Measurements from ENCODE around the gene SAXO1.
"Not testable (repeated sequence)": the region's sequence is repeated elsewhere in the genome, so short reads cannot be mapped to it uniquely, and the experiment has no call there.

The SAXO1 gene

GRCh38 chr9:19026375-19026774 lies 6.6 kb downstream of the SAXO1 start:
- no peaks in the 10 kb centered on the region for H3K9me3 Mint-ChIP-seq
- H3K27ac Mint-ChIP-seq = no peak overlapping the region
- H3K4me1 Mint-ChIP-seq = peaks cover 0 to 2% of the 10 kb centered on the region in 2 donors
- no peak for DNase-seq
- peaks cover 19 to 47% of the 10 kb centered on the region in 2 donors for H3K27me3 Mint-ChIP-seq
- no peak overlapping the region for H3K4me3 Mint-ChIP-seq
- peak in 1 of 2 donors; percentile 28 for ATAC-seq (replicated peaks)
- peaks cover 0 to 3% of the 10 kb centered on the region in 2 donors for H3K36me3 Mint-ChIP-seq

DNA sequence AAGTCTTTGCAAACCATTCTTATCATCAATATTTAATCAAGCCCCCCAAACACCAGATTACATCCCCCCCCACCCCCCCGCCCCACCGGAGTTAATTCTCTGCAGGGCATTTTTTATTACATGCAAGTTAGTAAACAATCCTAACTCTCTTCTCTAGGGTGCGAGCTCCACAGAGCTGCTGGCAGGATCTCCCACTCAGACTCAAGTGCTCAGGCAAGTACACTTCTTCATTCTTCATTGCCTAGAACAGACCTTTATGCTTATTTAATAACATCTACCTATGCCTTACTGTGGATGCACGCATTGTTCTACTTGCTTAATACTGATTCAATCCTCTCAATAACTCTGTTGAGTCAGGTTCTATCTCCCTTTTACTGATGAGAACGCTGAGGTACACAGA lies 9.9 kb downstream of the SAXO1 start:
- H3K36me3 Mint-ChIP-seq = peaks cover 0 to 3% of the 10 kb centered on the region in 2 donors
- no peak overlapping the region for H3K27ac Mint-ChIP-seq
- no peak for ATAC-seq (replicated peaks)
- peaks cover 0 to 2% of the 10 kb centered on the region in 2 donors for H3K9me3 Mint-ChIP-seq
- peaks cover 0 to 2% of the 10 kb centered on the region in 2 donors for H3K4me1 Mint-ChIP-seq
- DNase-seq = no peak
- H3K4me3 Mint-ChIP-seq = no peak overlapping the region
- H3K27me3 Mint-ChIP-seq = peaks cover 9 to 44% of the 10 kb centered on the region in 2 donors

DNA sequence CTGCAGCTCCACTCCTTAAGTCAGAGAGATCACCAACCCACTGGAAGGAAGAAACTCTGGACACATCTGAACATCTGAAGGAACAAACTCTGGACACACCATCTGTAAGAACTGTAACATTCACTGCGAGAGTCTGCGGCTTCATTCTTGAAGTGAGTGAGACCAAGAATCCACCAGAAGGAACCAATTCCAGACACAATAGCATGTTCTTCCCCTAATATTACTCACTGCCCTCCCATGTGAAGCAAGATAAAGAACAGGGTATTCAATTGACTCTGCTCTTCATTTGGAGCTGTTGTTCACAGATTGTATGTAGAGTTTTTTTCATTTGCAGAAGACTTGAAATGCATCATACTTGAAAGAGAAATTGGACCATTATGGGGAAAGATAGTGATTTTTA lies 10.8 kb downstream of the SAXO1 start:
- H3K4me3 Mint-ChIP-seq = no peak overlapping the region
- peaks cover 9 to 43% of the 10 kb centered on the region in 2 donors for H3K27me3 Mint-ChIP-seq
- H3K36me3 Mint-ChIP-seq = peaks cover 0 to 3% of the 10 kb centered on the region in 2 donors
- peaks cover 0 to 2% of the 10 kb centered on the region in 2 donors for H3K4me1 Mint-ChIP-seq
- no peak for DNase-seq
- ATAC-seq (replicated peaks) = peak in 1 of 2 donors; percentile 64
- H3K27ac Mint-ChIP-seq = no peak overlapping the region
- peaks cover 0 to 2% of the 10 kb centered on the region in 2 donors for H3K9me3 Mint-ChIP-seq

DNA sequence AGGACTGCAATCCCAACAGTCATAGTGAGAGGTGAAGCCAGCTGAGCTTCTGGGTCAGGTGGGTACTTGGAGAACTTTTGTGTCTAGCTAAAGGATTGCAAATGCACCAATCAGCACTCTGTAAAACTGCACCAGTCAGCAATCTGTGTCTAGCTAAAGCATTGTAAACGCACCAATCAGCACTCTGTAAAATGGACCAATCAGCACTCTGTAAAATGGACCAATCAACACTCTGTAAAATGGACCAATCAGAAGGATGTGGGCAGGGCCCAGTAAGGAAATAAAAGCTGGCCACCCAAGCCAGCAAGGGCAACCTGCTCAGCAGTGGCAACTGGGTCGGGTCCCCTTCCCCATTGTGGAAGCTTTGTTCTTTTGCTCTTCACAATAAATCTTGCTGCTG lies 11.4 kb downstream of the SAXO1 start:
- peaks cover 6 to 37% of the 10 kb centered on the region in 2 donors for H3K27me3 Mint-ChIP-seq
- H3K36me3 Mint-ChIP-seq, H3K4me3 Mint-ChIP-seq, H3K9me3 Mint-ChIP-seq, DNase-seq, H3K27ac Mint-ChIP-seq, H3K4me1 Mint-ChIP-seq: not testable (repeated sequence)
- peak in 1 of 2 donors; percentile 10 for ATAC-seq (replicated peaks)

GRCh38 chr9:19020886-19021455 lies 12.0 kb downstream of the SAXO1 start:
- DNase-seq = no peak
- Mint-ChIP-seq H3K27me3 (peaks cover 5 to 36% of the 10 kb centered on the region in 2 donors), H3K4me3 (no peak overlapping the region), H3K4me1 (no peaks in the 10 kb centered on the region), H3K27ac (no peak overlapping the region), H3K9me3 (peaks cover 0 to 2% of the 10 kb centered on the region in 2 donors), H3K36me3 (no peaks in the 10 kb centered on the region)
- no peak for ATAC-seq (replicated peaks)

DNA sequence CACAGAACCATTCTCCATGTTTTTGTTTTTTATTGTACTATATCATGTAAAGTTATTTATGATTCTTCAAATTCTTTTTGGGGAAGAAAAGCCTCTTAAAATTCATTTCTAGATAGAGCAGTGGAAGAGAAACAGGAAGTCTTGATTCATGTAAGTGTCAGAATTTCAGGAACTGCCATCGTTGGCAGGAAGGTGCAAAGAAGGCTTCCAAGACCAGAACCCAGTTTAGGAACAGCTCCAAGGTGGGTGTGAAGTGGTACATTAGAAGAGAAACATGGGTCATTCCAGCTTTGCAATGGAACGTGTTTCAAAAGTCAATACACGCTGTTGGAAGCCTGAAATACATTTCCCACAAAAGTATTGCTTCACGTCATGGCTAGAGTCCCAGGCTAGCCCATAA lies 14.8 kb downstream of the SAXO1 start:
- Mint-ChIP-seq H3K36me3 (no peaks in the 10 kb centered on the region), H3K9me3 (peaks cover 0 to 2% of the 10 kb centered on the region in 2 donors), H3K4me1 (no peaks in the 10 kb centered on the region), H3K27me3 (peaks cover 0 to 22% of the 10 kb centered on the region in 2 donors), H3K27ac (no peak overlapping the region), H3K4me3 (no peak overlapping the region)
- ATAC-seq (replicated peaks) (no peak), DNase-seq (no peak)

- peak in 1 of 2 donors; percentile 75 for ATAC-seq (replicated peaks)
- H3K27me3 Mint-ChIP-seq = peaks cover 0 to 6% of the 10 kb centered on the region in 2 donors
- no peak for DNase-seq
- H3K4me1 Mint-ChIP-seq = peaks cover 0 to 2% of the 10 kb centered on the region in 2 donors
- H3K27ac Mint-ChIP-seq = no peak overlapping the region
- H3K9me3 Mint-ChIP-seq = no peaks in the 10 kb centered on the region
- no peaks in the 10 kb centered on the region for H3K36me3 Mint-ChIP-seq
- H3K4me3 Mint-ChIP-seq = no peak overlapping the region
Measured at GRCh38 chr9:19009391-19009965, 23.5 kb downstream of the SAXO1 start.

DNA sequence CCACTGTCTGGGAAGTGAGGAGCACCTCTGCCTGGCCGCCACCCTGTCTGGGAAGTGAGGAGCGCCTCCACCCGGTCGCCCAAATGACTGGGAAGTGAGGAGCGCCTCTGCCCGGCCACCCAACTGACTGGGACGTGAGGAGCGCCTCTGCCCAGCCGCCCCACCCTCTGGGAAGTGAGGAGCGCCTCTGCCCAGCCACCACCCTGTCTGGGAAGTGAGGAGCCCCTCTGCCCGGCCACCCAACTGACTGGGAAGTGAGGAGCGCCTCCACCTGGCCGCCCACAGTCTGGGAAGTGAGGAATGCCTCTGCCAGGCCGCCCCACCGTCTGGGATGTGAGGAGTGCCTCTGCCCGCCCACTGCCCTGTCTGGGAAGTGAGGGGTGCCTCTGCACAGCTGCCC lies 32.9 kb downstream of the SAXO1 start:
- ATAC-seq (replicated peaks) = no peak
- H3K4me1 Mint-ChIP-seq = no peaks in the 10 kb centered on the region
- H3K36me3 Mint-ChIP-seq = peaks cover 0 to 12% of the 10 kb centered on the region in 2 donors
- H3K4me3 Mint-ChIP-seq = no peak overlapping the region
- H3K9me3 Mint-ChIP-seq = peaks cover 12% of the 10 kb centered on the region in 2 donors
- DNase-seq = no peak
- H3K27me3 Mint-ChIP-seq = peaks cover 8 to 24% of the 10 kb centered on the region in 2 donors
- no peak overlapping the region for H3K27ac Mint-ChIP-seq

DNA sequence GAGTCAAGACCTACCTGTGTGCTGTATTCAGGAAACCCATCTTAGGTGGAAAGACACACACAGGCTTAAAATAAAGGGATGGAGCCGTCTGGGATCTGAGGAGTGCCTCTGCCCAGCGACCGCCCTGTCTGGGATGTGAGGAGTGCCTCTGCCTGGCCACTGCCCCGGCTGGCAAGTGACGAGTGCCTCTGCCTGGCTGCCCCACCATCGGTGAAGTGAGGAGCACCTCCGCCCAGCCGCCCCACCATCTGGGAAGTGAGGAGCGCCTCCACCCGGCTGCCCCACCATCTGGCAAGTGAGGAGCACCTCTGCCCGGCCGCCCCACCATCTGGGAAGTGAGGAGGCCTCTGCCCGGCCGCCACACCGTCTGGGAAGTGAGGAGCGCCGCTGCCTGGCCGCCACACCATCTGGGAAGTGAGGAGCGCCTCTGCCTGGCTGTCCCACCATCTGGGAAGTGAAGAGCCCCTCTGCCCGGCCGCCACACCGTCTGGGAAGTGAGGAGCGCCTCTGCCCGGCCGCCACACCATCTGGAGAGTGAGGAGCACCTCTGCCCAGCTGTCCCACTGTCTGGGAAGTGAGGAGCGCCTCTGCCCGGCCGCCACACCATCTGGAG lies 33.7 kb downstream of the SAXO1 start:
- Mint-ChIP-seq H3K4me3 (no peak overlapping the region), H3K27me3 (peaks cover 8 to 24% of the 10 kb centered on the region in 2 donors), H3K4me1 (no peaks in the 10 kb centered on the region), H3K36me3 (peaks cover 0 to 12% of the 10 kb centered on the region in 2 donors), H3K27ac (no peak overlapping the region), H3K9me3 (peaks cover 12% of the 10 kb centered on the region in 2 donors)
- ATAC-seq (replicated peaks) (no peak), DNase-seq (no peak)

- H3K4me1 Mint-ChIP-seq = no peaks in the 10 kb centered on the region
- H3K4me3 Mint-ChIP-seq = no peak overlapping the region
- no peak overlapping the region for H3K27ac Mint-ChIP-seq
- DNase-seq (no peak), ATAC-seq (replicated peaks) (no peak)
- H3K9me3 Mint-ChIP-seq = peaks cover 2 to 6% of the 10 kb centered on the region in 2 donors
- peaks cover 0 to 12% of the 10 kb centered on the region in 2 donors for H3K36me3 Mint-ChIP-seq
- H3K27me3 Mint-ChIP-seq = peaks cover 8 to 12% of the 10 kb centered on the region in 2 donors
Measured at GRCh38 chr9:18997151-18997550, 35.9 kb downstream of the SAXO1 start.

GRCh38 chr9:18996211-18996610 lies 36.8 kb downstream of the SAXO1 start:
- Mint-ChIP-seq H3K4me1 (no peaks in the 10 kb centered on the region), H3K27me3 (peaks cover 6 to 8% of the 10 kb centered on the region in 2 donors), H3K27ac (no peak overlapping the region), H3K9me3 (peaks cover 2 to 6% of the 10 kb centered on the region in 2 donors), H3K36me3 (peaks cover 0 to 12% of the 10 kb centered on the region in 2 donors), H3K4me3 (no peak overlapping the region)
- no peak for DNase-seq
- no peak for ATAC-seq (replicated peaks)

DNA sequence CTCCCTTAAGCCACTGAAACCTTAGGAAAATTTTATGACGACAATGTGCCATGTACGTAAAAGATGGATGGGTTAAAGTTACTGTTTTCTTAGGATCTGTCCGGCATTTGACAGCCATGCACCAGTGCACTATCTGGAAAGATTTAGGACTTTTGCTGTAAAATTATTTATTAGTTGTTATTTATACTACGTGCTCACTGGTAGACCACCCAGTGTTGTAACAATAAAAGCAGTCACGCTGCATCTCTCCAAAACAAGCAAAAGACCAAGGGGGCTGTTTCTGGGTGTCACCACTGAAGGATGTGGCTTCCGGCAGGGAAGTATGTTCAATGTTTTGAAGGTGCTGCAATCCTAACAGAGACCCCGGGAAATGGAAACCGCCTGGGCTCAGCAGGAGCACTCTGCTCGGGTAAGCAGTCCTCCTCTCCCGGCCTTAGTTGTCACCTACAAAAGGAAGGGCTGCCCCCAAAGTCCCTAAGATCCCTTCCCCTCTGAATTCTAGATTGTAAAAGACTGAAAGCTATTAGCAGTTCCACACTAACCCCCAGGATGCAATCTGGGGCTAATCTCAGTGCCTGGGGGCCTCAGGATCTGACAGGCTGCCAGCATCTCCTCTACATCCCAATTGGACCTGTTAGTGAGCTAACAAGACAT lies 38.6 kb downstream of the SAXO1 start:
- H3K27ac Mint-ChIP-seq = no peak overlapping the region
- H3K36me3 Mint-ChIP-seq = peaks cover 0 to 7% of the 10 kb centered on the region in 2 donors
- DNase-seq (no peak), ATAC-seq (replicated peaks) (no peak)
- H3K4me1 Mint-ChIP-seq = no peaks in the 10 kb centered on the region
- no peak overlapping the region for H3K4me3 Mint-ChIP-seq
- peaks cover 0 to 4% of the 10 kb centered on the region in 2 donors for H3K27me3 Mint-ChIP-seq
- peaks cover 2 to 6% of the 10 kb centered on the region in 2 donors for H3K9me3 Mint-ChIP-seq

- H3K27ac Mint-ChIP-seq; DNase-seq; H3K4me1 Mint-ChIP-seq; ATAC-seq (replicated peaks); H3K36me3 Mint-ChIP-seq; H3K4me3 Mint-ChIP-seq; H3K9me3 Mint-ChIP-seq; H3K27me3 Mint-ChIP-seq: not testable (repeated sequence)
Measured at GRCh38 chr9:18991197-18991596, 41.8 kb downstream of the SAXO1 start.

DNA sequence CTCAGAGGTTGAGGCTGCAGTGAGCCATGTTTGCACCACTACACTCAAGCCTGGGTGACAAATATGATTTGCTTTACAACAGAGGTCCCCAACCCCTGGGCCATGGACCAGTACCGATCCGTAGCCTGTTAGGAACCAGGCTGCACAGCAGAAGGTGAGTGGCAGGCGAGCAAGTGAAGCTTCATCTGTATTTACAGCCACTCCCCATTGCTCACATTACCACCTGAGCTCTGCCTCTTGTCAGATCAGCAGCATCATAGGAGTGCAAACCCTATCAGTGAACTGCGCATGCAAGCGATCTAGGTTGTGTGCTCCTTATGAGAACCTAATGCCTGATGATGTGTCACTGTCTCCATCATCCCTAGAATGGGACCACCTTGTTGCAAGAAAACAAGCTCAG lies 42.5 kb downstream of the SAXO1 start:
- ATAC-seq (replicated peaks) (no peak), DNase-seq (no peak)
- H3K4me3 Mint-ChIP-seq = no peak overlapping the region
- no peaks in the 10 kb centered on the region for H3K36me3 Mint-ChIP-seq
- H3K27ac Mint-ChIP-seq = no peak overlapping the region
- H3K4me1 Mint-ChIP-seq = no peaks in the 10 kb centered on the region
- no peaks in the 10 kb centered on the region for H3K27me3 Mint-ChIP-seq
- H3K9me3 Mint-ChIP-seq = no peaks in the 10 kb centered on the region

All from stimulated activated naive B cell treated with anti-CD40 and anti-IgM and Interleukin-4, amounts not matched to agents 10 μg/mL and 1 μg/mL and 100 μg/mL, for 72 hours (primary cell).